Neural progenitor cell (in vitro differentiated cells): Measurements from ENCODE around the gene SLC35E1. TPM values are rescaled to one million over a fixed set of nuclear protein-coding genes. Genes with fewer than 3 reads are reported as not detected.

Experiments
- DNase-seq: peaks from one replicate; pipeline ENCODE4 v3.0.0-alpha.2; 2016; ENCODE audit warnings: low spot score
- H2AFZ ChIP-seq: fragments of 200-600 bp; sonication (generic); replicated peaks from 2 replicates; pipeline ENCODE4 v1.6.1; 2016; ENCODE audit warnings: antibody characterized with exemption
- H3F3A ChIP-seq: fragments of 200-600 bp; sonication (generic); 2 replicates; pipeline ENCODE4 v1.6.1; 2016; ENCODE audit warnings: antibody characterized with exemption, low read depth
- H3K27ac ChIP-seq: fragments of 200-600 bp; sonication (generic); 2 replicates; pipeline ENCODE4 v1.5.1; 2016; ENCODE audit warnings: mild to moderate bottlenecking
- H3K27me3 ChIP-seq: fragments of 200-600 bp; sonication (generic); 2 replicates; pipeline ENCODE4 v1.6.1; 2016; ENCODE audit warnings: mild to moderate bottlenecking, moderate library complexity
- H3K36me3 ChIP-seq: fragments of 200-600 bp; sonication (generic); 2 replicates; pipeline ENCODE4 v1.5.1; 2016
- H3K4me1 ChIP-seq: fragments of 200-600 bp; sonication (generic); 2 replicates; pipeline ENCODE4 v1.6.1; 2016; ENCODE audit warnings: mixed run types
- H3K4me2 ChIP-seq: fragments of 200-600 bp; sonication (generic); 2 replicates; pipeline ENCODE4 v1.6.1; 2016
- H3K4me3 ChIP-seq: fragments of 200-600 bp; sonication (generic); 2 replicates; pipeline ENCODE4 v1.5.1; 2016
- H3K79me2 ChIP-seq: fragments of 200-600 bp; sonication (generic); 2 replicates; pipeline ENCODE4 v1.6.1; 2016; ENCODE audit warnings: low read depth
- H3K9ac ChIP-seq: fragments of 200-600 bp; sonication (generic); 2 replicates; pipeline ENCODE4 v1.6.1; 2016
- H3K9me3 ChIP-seq: fragments of 200-600 bp; sonication (generic); 2 replicates; pipeline ENCODE4 v1.5.1; 2016; ENCODE audit warnings: low read depth
- H4K20me1 ChIP-seq: fragments of 200-600 bp; sonication (generic); 2 replicates; pipeline ENCODE4 v1.6.1; 2016; ENCODE audit warnings: low read depth
- H3K27ac Mint-ChIP-seq: 3 replicates; pipeline ENCODE4 v1.8.0; 2021; ENCODE audit warnings: mixed read lengths
- H3K27me3 Mint-ChIP-seq: 2 replicates; pipeline ENCODE4 v1.8.0; 2022; ENCODE audit warnings: low read depth, mild to moderate bottlenecking, inconsistent platforms, moderate library complexity, mixed read lengths; ENCODE audit not compliant: insufficient read depth
- H3K36me3 Mint-ChIP-seq: 3 replicates; pipeline ENCODE4 v1.8.0; 2021; ENCODE audit warnings: mixed read lengths
- H3K4me1 Mint-ChIP-seq: 3 replicates; pipeline ENCODE4 v1.8.0; 2021; ENCODE audit warnings: mixed read lengths
- H3K4me3 Mint-ChIP-seq: 3 replicates; pipeline ENCODE4 v1.8.0; 2021; ENCODE audit warnings: mild to moderate bottlenecking, moderate library complexity, mixed read lengths
- H3K9me3 Mint-ChIP-seq: 3 replicates; pipeline ENCODE4 v1.8.0; 2020; ENCODE audit warnings: mixed read lengths
- CTCF ChIP-seq: fragments of 200-600 bp; sonication (generic); IDR thresholded peaks from 2 replicates; pipeline ENCODE4 v1.5.1; 2017; ENCODE audit warnings: antibody characterized with exemption, mild to moderate bottlenecking
- EZH2 ChIP-seq: fragments of 200-600 bp; sonication (generic); IDR thresholded peaks from 2 replicates; pipeline ENCODE4 v1.6.1; 2017; ENCODE audit warnings: antibody characterized with exemption, mild to moderate bottlenecking, moderate library complexity
- EZH2phosphoT487 ChIP-seq: fragments of 200-600 bp; sonication (generic); IDR thresholded peaks from 2 replicates; pipeline ENCODE4 v1.6.1; 2017; ENCODE audit warnings: antibody characterized with exemption
- total RNA-seq: library from RNA; depleted of rRNA; stranded (reverse); fragments of >200 nt; gene quantifications from 2 replicates; pipeline ENCODE4 v1.2.3, GENCODE V29; 2015; ENCODE audit warnings: low replicate concordance

The SLC35E1 gene
- total RNA-seq, 1 donor from 2014 or later: 16.4 TPM

GRCh38 chr19:16600824-16601223, 28.6 kb upstream of the SLC35E1 start:
- H3K4me3 ChIP-seq: no peak overlapping the region
- no peak overlapping the region for H3K4me2 ChIP-seq
- H3K27me3 ChIP-seq: no peaks in the 10 kb centered on the region
- no peaks in the 10 kb centered on the region for H3K9me3 Mint-ChIP-seq
- no peaks in the 10 kb centered on the region for H3K36me3 Mint-ChIP-seq
- no peak for DNase-seq
- H3K27ac ChIP-seq: no peak overlapping the region
- no peak overlapping the region for H3K9ac ChIP-seq
- no peaks in the 10 kb centered on the region for H3K4me1 ChIP-seq
- TF ChIP-seq EZH2phosphoT487 (no peak), EZH2 (no peak), CTCF (no peak)
- no peak overlapping the region for H2AFZ ChIP-seq
- peaks cover 88% of the 10 kb centered on the region for H3K79me2 ChIP-seq
- peaks cover 89% of the 10 kb centered on the region for H4K20me1 ChIP-seq
- peaks cover 4% of the 10 kb centered on the region for H3K27me3 Mint-ChIP-seq
- H3K36me3 ChIP-seq: no peaks in the 10 kb centered on the region
- no peak overlapping the region for H3K27ac Mint-ChIP-seq
- H3K9me3 ChIP-seq: no peaks in the 10 kb centered on the region
- H3K4me1 Mint-ChIP-seq: peaks cover 17% of the 10 kb centered on the region
- no peak overlapping the region for H3K4me3 Mint-ChIP-seq
- no peaks in the 10 kb centered on the region for H3F3A ChIP-seq

- H3F3A ChIP-seq: no peaks in the 10 kb centered on the region
- H3K4me3 Mint-ChIP-seq: peak overlapping the region; percentile 38
- H3K9me3 ChIP-seq: no peaks in the 10 kb centered on the region
- peaks cover 4% of the 10 kb centered on the region for H3K27me3 Mint-ChIP-seq
- peaks cover 17% of the 10 kb centered on the region for H3K4me1 Mint-ChIP-seq
- no peaks in the 10 kb centered on the region for H3K4me1 ChIP-seq
- H3K79me2 ChIP-seq: peaks cover 88% of the 10 kb centered on the region
- H3K4me2 ChIP-seq: no peak overlapping the region
- peaks cover 86% of the 10 kb centered on the region for H4K20me1 ChIP-seq
- no peak overlapping the region for H3K4me3 ChIP-seq
- no peaks in the 10 kb centered on the region for H3K9me3 Mint-ChIP-seq
- H3K9ac ChIP-seq: no peak overlapping the region
- no peaks in the 10 kb centered on the region for H3K36me3 ChIP-seq
- H3K27me3 ChIP-seq: no peaks in the 10 kb centered on the region
- TF ChIP-seq EZH2phosphoT487 (no peak), CTCF (no peak), EZH2 (no peak)
- peak overlapping the region; percentile 86 for H3K27ac Mint-ChIP-seq
- H3K36me3 Mint-ChIP-seq: no peaks in the 10 kb centered on the region
- no peak for DNase-seq
- H2AFZ ChIP-seq: no peak overlapping the region
- no peak overlapping the region for H3K27ac ChIP-seq
Observed at GRCh38 chr19:16599655-16600346, 27.6 kb upstream of the SLC35E1 start.

- Histone ChIP-seq H3K27me3 (no peaks in the 10 kb centered on the region), H3K27ac (no peak overlapping the region), H2AFZ (no peak overlapping the region), H3K4me2 (no peak overlapping the region), H3F3A (no peaks in the 10 kb centered on the region), H3K9me3 (no peaks in the 10 kb centered on the region), H3K4me1 (no peaks in the 10 kb centered on the region), H3K36me3 (no peaks in the 10 kb centered on the region), H4K20me1 (peaks cover 84% of the 10 kb centered on the region), H3K79me2 (peaks cover 89% of the 10 kb centered on the region), H3K9ac (no peak overlapping the region), H3K4me3 (no peak overlapping the region)
- TF ChIP-seq EZH2phosphoT487 (no peak), EZH2 (no peak), CTCF (no peak)
- no peak overlapping the region for H3K27ac Mint-ChIP-seq
- peaks cover 17% of the 10 kb centered on the region for H3K4me1 Mint-ChIP-seq
- no peak for DNase-seq
- no peaks in the 10 kb centered on the region for H3K36me3 Mint-ChIP-seq
- H3K4me3 Mint-ChIP-seq: no peak overlapping the region
- H3K27me3 Mint-ChIP-seq: peaks cover 4% of the 10 kb centered on the region
- no peaks in the 10 kb centered on the region for H3K9me3 Mint-ChIP-seq
Observed at GRCh38 chr19:16598848-16599247, 26.6 kb upstream of the SLC35E1 start.
